Urinary bladder (tissue), 4 donors: Measurements from ENCODE around the gene SH2D2A. TPM values are rescaled to one million over a fixed set of nuclear protein-coding genes. Genes with fewer than 3 reads are reported as not detected.

ENCODE experiments used
- DNase-seq: peaks from one replicate; pipeline ENCODE4 v3.0.0-alpha.2; 2015; ENCODE audit errors: extremely low spot score
- H3K27ac ChIP-seq: one replicate; pipeline ENCODE4 v1.5.1; 2013; ENCODE audit warnings: low read depth, mild to moderate bottlenecking, moderate library complexity
- H3K36me3 ChIP-seq: one replicate; pipeline ENCODE4 v1.6.1; 2013; ENCODE audit warnings: mild to moderate bottlenecking, moderate library complexity; ENCODE audit not compliant: insufficient read depth
- H3K4me1 ChIP-seq: one replicate; pipeline ENCODE4 v1.6.1; 2013; ENCODE audit warnings: mild to moderate bottlenecking, moderate library complexity; ENCODE audit not compliant: insufficient read depth
- H3K4me3 ChIP-seq: one replicate; pipeline ENCODE4 v1.5.1; 2013; ENCODE audit warnings: low read depth, low read length
- WGBS: extraction: QIAGEN DNeasy Blood & Tissue Kit; methylation state at CpG from one replicate; pipeline ENCODE4 v1.1.7; 2013; 5-methylcytosine and 5-hydroxymethylcytosine counted together
- polyA plus RNA-seq: library from polyadenylated mRNA; stranded (reverse); fragments of 200-250 nt; gene quantifications from one replicate; pipeline ENCODE4 v1.2.3, GENCODE V29; 2013
- total RNA-seq: library from RNA; depleted of rRNA; stranded (reverse); fragments of >200 nt; gene quantifications from one replicate; pipeline ENCODE4 v1.2.3, GENCODE V29; 2014
- donor health status: healthy with polysubstance abuse.
- donor health status: healthy.

The SH2D2A gene
- total and polyA plus RNA-seq, 2 donors: 0.70 TPM; not detected in 1

- 84% methylated on average over 3 of the region's 3 CpGs for WGBS
- no peaks in the 10 kb centered on the region for H3K4me1 ChIP-seq
- no peak overlapping the region for H3K4me3 ChIP-seq
- no peaks in the 10 kb centered on the region for H3K36me3 ChIP-seq
- no peak for DNase-seq
- H3K27ac ChIP-seq: no peak overlapping the region
Observed at GRCh38 chr1:156856282-156856785, 39.7 kb upstream of the SH2D2A start.

GRCh38 chr1:156854634-156855033 is 38.0 kb upstream of the SH2D2A start:
- WGBS: 50% methylated on average over 3 of the region's 3 CpGs
- no peak overlapping the region for H3K4me3 ChIP-seq
- H3K4me1 ChIP-seq: no peaks in the 10 kb centered on the region

GRCh38 chr1:156853761-156854160 is 37.1 kb upstream of the SH2D2A start:
- DNase-seq: no peak
- Histone ChIP-seq H3K4me3 (no peak overlapping the region), H3K36me3 (no peaks in the 10 kb centered on the region), H3K4me1 (no peaks in the 10 kb centered on the region), H3K27ac (no peak overlapping the region)
- whole genome bisulfite sequencing: 95% methylated on average over 19 of the region's 19 CpGs

More at GRCh38 chr1:156854634-156855033, 38.0 kb upstream of the SH2D2A start:
- H3K36me3 ChIP-seq: no peaks in the 10 kb centered on the region
- no peak overlapping the region for H3K27ac ChIP-seq
- DNase-seq: no peak

GRCh38 chr1:156852418-156852874 is 35.8 kb upstream of the SH2D2A start:
- no peak overlapping the region for H3K27ac ChIP-seq
- H3K4me1 ChIP-seq: no peaks in the 10 kb centered on the region
- 31% methylated on average over 9 of the region's 9 CpGs for WGBS
- no peak for DNase-seq
- no peaks in the 10 kb centered on the region for H3K36me3 ChIP-seq
- no peak overlapping the region for H3K4me3 ChIP-seq

GRCh38 chr1:156851779-156852417 is 35.2 kb upstream of the SH2D2A start:
- 80% methylated on average over 17 of the region's 17 CpGs for WGBS
- Histone ChIP-seq H3K27ac (no peak overlapping the region), H3K36me3 (no peaks in the 10 kb centered on the region), H3K4me1 (no peaks in the 10 kb centered on the region), H3K4me3 (no peak overlapping the region)
- DNase-seq: no peak

GRCh38 chr1:156849151-156849496 is 32.5 kb upstream of the SH2D2A start:
- 26% methylated on average over 23 of the region's 23 CpGs for WGBS
- Histone ChIP-seq H3K4me3 (no peak overlapping the region), H3K36me3 (no peaks in the 10 kb centered on the region)

GRCh38 chr1:156848461-156849150 is 32.0 kb upstream of the SH2D2A start:
- H3K4me3 ChIP-seq: no peak overlapping the region
- 12% methylated on average over 36 of the region's 36 CpGs for WGBS
- H3K36me3 ChIP-seq: no peaks in the 10 kb centered on the region
- DNase-seq: no peak
- no peak overlapping the region for H3K27ac ChIP-seq
- no peaks in the 10 kb centered on the region for H3K4me1 ChIP-seq

More at GRCh38 chr1:156849151-156849496, 32.5 kb upstream of the SH2D2A start:
- Histone ChIP-seq H3K4me1 (no peaks in the 10 kb centered on the region), H3K27ac (no peak overlapping the region)
- no peak for DNase-seq

- Histone ChIP-seq H3K4me1 (no peaks in the 10 kb centered on the region), H3K36me3 (no peaks in the 10 kb centered on the region), H3K4me3 (no peak overlapping the region), H3K27ac (no peak overlapping the region)
- no peak for DNase-seq
- 77% methylated on average over 7 of the region's 7 CpGs for WGBS
Observed at GRCh38 chr1:156847591-156848460, 31.2 kb upstream of the SH2D2A start.

GRCh38 chr1:156846643-156847042 is 30.0 kb upstream of the SH2D2A start:
- no peaks in the 10 kb centered on the region for H3K36me3 ChIP-seq
- H3K4me3 ChIP-seq: no peak overlapping the region
- no peaks in the 10 kb centered on the region for H3K4me1 ChIP-seq
- no peak overlapping the region for H3K27ac ChIP-seq
- DNase-seq: no peak
- 88% methylated on average over 5 of the region's 5 CpGs for WGBS

GRCh38 chr1:156845953-156846545 is 29.4 kb upstream of the SH2D2A start:
- Histone ChIP-seq H3K4me1 (no peaks in the 10 kb centered on the region), H3K36me3 (no peaks in the 10 kb centered on the region), H3K27ac (no peak overlapping the region), H3K4me3 (no peak overlapping the region)
- DNase-seq: no peak
- 46% methylated on average over 18 of the region's 18 CpGs for WGBS

GRCh38 chr1:156845055-156845952 is 28.7 kb upstream of the SH2D2A start:
- no peaks in the 10 kb centered on the region for H3K36me3 ChIP-seq
- WGBS: 6% methylated on average over 69 of the region's 69 CpGs
- H3K4me3 ChIP-seq: no peak overlapping the region
- DNase-seq: no peak
- no peaks in the 10 kb centered on the region for H3K4me1 ChIP-seq
- no peak overlapping the region for H3K27ac ChIP-seq

GRCh38 chr1:156844638-156845037 is 28.0 kb upstream of the SH2D2A start:
- Histone ChIP-seq H3K4me3 (no peak overlapping the region), H3K27ac (no peak overlapping the region), H3K36me3 (no peaks in the 10 kb centered on the region), H3K4me1 (no peaks in the 10 kb centered on the region)
- no peak for DNase-seq
- WGBS: 23% methylated on average over 14 of the region's 14 CpGs
